ENCODE results near the gene ISYNA1.

The ISYNA1 gene

DNA sequence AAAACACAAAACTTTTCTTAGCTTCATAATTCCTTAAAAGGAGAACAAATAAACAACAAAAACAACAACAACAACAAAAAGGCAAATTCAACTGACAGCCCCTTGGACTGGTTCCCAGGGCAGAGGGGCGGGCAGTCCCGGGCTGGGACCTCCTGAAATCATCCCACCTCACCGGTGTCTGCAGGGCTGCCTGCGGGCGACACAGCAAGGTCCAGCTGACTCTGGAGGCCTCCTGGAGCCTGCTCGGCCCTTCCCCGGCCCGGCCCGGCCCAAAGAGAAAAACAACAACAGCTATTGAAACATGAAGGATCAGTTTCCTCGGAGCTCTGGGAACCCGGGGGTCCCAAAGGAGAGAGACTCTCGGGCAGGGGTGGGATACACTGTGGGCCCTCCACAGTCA lies 5.0 kb upstream of the ISYNA1 start:
- DNase-seq: no peak

DNA sequence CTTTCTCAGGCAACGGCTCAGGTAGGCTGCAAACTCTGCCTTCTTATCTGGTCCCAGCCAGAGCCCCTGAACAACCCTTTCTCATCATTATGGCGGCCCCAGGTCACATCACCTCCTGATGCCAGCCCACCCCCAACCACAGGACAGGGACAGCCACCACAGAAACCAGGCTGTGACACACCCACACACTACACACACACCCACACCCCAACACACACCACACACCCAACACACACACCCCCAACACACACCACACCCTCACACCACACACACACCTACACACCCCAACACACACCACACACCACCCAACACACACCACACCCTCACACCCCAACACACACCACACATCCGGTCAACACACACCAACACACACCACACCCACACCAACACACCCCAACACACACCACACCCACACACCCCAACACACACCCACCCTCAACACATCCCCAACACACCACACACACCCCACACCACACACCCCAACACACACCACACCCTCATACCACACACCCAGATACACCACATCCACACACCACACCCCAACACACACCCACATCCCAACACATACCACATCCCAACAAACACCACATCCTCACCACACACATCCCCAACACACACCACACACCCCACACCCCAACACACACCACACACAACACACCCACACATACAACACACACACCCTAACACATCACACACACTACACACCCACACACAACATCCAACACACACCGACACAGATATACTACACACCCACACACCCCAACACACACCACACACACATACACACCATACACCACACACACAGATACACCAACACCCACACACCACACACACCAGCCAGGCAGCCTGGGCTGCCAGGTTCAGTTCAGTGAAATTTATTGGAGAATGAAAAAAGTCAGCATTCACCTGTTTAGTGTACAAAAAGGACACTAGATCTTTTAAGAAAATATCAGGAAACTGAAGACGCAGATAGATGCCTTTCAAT lies 4.2 kb upstream of the ISYNA1 start:
- DNase-seq: no peak

DNA sequence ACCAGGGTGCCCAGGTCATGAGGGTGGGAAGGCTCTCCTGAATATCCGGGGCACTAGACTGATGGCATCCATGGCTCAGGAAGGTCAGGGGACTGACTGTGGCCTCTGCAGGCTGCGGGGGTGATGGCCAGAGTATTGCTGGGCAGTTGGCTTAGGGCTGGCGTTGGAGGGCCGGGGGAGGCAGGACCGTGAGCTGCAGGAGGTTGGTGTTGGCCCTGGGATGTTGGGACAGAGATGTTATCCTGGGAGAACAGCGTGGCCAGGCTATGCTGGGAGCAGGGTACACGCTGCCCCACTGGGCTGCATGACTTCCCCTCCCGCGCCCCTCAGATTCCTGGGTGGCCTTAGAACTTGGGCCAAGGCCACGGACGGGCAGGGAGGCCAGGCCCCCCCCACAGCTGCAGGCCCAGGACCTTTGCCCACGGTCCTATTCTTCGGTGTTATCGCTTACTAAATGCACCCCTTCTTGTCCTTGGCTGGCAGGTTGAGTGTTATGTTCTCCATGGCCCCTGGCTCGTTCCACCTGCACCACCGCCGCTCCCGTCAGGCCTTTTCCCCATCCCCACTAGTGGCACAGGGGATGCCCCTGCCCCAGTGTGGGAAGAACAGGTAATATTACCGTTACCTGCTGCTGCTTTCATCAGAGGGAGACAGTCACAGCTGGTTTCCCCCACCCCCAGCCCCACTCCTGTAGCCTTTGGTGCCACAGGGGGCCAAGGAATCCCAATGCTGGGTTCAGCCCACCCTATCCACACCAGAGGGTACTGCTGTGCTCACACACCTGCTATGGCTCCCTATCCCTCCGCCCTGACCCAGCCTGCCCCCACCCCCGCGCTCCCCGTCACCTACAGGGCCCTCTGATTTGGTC lies 3.2 kb upstream of the ISYNA1 start:
- DNase-seq: no peak

DNA sequence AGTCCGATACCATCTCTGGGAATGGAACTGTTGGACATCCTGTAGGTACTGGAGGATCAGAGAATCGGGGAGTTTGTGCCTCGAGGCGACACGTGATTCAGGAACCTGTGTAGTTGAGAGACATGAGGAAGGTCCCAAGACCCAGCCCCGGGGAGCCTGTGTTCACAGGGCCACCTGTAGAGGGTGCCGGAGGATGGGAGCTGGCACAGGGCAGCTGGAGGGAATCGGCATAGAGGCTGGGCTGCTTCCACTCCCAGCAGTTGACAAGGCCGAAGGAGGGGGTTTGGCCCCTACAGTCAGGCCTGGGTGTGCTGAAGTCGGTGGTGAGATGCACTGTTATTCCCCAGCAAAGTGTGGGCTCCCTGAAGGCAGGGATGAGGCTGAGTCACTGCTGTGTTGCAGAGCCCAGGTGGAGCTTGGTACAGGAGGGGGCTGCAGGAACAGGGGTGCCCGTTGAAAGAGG lies 2.5 kb upstream of the ISYNA1 start:
- DNase-seq: no peak

DNA sequence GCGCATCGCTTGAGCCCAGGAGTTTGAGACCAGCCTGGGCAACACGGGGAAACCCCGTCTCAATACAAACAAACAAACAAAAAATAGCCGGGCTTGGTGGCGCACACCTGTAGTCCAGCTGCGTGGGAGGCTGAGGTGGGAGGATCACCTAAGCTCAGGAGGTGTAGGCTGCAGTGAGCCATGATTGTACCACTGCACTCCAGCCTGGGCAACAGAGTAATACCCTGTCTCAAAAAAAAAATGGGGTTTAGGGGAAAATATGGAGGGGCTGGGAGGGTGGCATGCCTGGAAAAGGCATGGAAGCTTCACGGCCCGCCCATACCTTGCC lies 1.9 kb upstream of the ISYNA1 start:
- DNase-seq: peak; percentile 33

DNA sequence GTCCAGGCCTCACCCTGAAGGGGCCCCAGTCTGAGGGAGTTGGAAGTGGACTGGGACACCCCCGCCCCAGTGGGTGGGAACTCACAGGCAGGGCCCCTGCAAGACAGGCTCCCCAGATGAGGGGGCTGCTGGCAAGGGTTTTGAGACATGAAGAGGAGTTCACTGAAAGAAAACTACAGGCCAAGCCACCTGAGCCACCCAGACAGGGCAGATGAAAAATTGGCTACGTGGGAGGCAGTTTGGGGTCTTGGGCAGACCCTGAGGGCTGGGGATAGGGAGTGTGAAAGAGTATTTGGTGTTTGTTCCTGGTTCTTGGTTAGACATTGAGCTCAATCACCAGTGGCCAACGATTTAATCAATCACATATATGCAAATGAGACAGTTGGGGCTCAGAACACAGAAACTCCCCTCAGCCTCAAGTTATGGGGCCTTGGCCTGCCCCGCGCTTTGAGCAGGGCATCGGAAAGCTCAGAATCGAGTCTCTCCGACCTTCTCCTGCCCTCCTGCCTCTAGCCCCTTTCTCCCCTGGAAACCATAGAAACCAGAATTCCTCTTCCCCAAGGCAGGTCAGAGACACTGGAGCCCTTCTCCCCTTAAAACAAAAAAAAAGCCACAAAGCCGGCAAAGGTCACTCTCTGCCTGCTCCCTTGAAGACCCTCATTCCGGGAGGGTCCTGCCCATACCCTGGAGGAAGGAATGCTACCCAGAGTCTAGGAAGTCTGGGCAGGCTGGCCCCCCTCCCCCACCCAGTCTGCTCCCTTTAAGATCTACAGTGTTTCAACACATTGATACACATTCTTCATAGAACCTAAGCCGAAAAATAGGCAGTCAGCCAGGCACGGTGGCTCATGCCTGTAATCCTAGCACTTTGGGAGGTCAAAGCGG lies 1.3 kb upstream of the ISYNA1 start:
- peak; percentile 44 for DNase-seq

DNA sequence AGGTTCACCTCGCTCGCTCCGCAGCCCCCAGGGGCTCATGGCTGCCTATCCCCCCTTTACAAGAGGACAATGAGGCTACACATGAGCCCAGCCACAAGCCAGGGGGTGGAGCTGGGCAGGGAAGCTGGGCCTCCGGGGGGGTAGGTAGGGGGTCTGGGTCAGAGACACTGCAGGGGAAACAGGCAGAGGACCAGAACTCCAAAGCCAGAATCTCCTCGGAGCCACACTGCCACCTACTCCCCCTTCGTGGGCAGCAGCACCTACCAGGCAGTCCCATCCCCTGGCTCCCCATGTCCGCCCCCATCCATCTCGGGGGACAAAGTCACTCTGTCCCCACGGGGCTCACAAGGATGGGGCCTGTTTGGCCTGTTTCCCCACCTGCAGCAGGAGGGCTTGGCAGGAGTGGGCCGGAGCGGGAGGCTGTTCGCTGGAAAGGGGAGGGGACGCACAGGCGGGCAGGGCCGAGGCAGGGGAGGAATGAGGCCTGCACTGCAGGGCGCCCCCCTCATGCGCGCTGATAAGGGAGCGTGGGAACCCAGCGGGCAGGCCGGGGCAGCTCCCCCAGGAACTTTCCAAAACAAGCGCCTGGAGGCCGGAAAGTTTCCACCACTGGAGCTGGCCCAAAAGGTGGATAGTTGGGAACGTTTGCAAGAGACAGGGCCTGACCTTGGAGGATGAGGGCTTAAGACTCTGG lies 545 bp upstream of the ISYNA1 start:
- DNase-seq: peak; percentile 65

DNA sequence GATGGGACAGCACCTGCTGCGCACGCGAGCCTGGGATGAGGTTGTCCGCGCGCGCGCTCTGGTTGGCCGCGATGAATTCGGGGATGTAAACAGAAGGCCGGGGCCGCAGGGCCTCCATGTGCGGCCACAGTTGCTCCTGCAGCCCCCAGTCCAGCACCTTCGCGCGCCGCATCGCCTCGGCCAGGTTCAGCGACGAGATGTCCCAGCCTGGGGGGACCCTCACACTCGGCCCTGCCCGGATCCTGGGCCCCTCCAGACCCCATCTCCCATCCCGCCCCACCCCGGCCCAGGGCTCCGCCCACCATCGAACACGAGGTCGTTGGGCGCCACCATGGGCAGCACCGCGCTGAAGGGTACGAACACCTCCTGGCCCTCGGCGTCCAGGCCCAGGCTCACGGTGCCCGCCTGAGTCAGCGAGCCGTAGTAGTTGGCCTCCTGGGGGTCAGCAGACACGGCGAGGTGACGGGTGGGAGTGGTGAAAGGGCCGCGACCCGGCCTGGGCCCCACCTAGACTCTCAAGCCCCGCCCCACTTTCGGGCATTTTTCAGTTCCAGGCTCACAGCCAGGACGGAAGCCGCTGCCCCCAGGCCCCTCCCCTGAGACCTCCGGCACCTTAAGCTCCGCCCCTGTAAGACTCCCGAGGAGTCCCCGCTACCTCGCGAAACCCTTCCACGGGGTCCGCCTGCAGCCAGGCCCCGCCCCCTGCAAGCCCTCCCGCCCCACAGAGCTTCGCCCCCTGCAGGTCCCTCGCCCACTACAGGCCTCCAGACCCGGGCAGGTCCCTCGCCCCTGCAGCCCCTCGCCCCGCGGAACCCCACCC lies 1.1 kb downstream of the ISYNA1 start:
- DNase-seq: peak; percentile 89

DNA sequence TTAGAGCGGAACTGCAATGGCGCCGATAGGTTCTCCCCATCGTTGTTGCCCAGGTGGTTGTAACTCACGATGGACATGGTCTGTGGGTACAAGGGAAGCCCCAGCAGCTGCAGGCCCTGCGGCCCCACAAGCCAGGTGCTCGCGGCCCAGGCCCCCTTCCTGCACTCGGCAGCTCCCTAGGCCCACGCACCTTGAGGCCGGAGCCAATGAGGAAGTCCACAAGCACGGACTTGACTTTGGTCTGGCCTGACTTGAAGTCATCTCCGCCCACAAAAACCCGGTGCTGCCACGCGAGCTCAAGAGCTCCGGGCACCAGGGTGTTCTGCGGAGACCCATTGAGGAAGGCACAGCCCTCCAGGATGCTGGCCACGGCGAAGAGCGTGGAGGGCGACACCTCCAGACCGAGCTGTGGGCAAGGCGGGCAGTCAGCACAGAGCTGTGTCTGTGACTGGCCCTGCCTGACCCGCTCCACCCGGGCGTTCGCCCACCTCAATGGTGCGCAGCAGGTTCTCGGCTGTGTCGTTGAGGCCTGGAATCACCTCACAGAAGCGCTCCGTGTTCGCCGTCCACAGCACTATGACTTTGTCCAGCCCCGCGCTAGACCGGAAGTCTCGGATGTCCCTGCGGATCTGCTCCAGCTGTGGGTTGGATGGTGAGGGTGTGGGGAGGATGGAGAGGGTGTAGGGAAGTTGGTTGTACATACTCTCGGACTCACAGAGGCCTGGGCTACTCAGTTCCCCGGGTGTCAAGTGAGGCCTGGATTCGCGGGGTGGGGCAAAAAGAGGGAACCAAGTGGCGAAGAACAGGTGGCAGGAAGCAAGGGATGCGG lies 1.9 kb downstream of the ISYNA1 start:
- peak; percentile 44 for DNase-seq

DNA sequence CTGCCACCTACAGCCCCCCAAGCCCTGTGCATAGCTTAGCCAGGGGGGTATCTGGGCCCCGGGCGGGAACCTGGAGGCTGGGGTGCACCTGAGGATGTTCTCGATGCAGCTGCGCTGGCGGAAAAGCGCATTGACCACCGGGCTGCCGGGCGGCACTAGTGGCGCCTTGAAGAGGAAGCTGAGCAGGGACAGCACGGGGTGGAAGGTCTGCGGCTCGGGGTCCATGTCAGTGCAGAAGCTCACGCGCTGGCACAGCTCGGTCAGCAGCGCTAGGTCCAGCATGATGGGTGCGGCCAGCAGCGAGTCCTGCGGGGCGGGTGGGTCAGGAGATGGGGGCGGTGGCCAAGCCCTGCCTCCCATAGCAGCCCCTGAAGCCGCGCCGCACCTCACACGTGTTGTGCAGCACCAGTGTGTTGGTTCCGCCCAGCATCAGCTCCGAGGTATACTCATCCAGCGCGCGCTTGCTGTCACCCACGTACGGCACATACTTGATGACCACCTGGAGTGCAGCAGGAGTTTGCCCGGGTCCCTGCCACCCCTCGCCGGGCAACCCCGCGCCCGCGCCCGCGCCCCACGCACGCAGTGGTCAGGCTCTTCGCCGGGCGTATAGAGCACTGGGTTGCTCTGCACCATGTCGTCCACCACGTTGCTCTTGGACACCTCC lies 2.6 kb downstream of the ISYNA1 start:
- peak; percentile 43 for DNase-seq

DNA sequence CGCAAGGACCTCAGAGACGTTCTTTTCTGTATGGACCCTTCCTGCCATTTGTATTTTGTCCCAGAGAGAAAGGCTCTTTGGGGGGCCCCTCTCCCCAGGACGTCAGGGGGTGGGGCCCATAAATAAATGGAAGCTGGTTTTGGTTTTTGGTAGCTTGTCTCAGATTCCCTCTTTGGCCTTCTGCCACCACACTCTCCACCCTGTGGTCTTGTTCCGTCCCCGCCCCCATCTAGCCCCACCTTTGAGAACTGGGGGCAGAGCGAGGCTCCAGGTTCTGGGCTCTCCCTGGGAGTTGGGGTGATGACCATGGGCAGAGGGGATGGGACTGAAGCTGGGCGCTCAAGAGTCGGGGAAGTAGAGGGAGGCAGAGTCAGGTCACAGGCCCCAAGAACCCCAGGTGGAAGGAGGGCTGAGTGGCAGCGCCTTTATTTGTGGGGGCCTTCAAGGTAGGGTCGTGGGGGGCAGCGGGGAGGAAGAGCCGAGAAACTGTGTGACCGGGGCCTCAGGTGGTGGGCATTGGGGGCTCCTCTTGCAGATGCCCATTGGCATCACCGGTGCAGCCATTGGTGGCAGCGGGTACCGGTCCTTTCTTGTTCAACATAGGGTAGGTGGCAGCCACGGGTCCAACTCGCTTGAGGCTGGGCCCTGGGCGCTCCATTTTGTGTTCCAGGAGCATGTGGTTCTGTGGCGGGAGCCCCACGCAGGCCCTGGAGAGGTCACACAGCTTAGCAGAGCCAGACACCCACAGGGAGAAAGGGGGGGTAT lies 3.3 kb downstream of the ISYNA1 start:
- peak; percentile 39 for DNase-seq

DNA sequence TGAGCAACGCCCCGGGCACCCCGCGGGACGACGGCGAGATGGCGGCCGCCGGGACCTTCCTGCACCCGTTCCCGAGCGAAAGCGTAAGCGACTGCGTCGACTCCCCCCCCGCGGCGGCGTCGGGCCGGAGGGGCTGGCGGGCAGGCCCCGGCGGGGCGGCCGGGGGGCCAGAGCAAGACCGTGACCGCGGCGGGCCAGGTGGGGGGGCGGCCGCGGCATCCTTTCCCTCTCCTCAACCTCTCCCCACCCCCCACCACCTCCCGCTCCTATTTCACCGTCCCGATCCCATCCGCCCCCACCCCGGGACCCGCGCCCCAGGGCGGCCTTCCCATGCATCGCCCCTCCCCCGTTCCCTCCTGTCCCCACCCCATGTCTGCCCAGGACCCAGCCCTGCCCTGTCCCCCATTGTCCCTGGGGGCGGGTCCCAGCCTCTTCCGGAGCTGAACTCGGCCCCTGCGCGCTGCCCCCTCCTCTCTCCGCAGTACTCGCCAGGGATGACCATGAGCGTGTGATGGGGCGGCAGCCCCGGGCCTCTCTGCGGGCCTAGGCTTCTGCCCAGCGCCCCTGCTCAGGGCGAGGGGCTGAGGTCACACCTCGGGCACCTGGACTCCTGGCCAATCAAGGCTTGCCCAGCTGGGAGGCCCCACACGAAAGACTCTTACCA lies 4.1 kb downstream of the ISYNA1 start:
- peak; percentile 57 for DNase-seq

DNA sequence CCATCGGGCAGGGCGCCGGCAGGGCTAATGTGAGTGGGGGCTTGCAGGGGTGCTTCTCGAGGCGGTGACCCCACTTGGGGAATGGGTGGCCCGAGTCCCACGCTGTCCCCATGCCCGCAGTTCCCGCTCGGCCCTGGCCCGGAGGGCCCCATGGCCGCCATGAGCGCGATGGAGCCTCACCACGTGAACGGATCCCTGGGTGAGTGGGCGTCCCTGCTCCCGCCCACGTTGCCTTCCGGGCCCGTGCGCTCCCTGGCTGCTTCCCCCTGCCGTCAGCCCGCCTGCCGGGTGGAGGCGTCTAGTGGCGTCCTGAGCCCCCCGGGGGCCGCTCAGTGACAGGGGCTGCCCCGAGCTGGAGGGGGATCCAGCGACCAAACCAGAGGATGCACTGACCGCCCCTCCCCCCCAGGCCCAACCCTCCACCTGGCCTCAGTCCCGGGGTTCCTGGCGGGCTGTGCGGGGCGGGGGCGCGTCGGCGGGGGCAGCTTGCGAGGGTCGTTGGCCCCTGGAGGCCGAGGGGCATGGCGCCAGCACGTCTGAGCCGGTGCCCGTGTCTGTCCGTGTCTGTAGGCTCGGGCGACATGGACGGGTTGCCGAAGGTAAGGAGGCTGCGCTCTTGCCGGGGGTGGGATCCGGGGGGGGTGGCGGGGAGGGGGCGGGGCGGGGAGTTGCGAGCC lies 4.8 kb downstream of the ISYNA1 start:
- DNase-seq: peak; percentile 73

DNA sequence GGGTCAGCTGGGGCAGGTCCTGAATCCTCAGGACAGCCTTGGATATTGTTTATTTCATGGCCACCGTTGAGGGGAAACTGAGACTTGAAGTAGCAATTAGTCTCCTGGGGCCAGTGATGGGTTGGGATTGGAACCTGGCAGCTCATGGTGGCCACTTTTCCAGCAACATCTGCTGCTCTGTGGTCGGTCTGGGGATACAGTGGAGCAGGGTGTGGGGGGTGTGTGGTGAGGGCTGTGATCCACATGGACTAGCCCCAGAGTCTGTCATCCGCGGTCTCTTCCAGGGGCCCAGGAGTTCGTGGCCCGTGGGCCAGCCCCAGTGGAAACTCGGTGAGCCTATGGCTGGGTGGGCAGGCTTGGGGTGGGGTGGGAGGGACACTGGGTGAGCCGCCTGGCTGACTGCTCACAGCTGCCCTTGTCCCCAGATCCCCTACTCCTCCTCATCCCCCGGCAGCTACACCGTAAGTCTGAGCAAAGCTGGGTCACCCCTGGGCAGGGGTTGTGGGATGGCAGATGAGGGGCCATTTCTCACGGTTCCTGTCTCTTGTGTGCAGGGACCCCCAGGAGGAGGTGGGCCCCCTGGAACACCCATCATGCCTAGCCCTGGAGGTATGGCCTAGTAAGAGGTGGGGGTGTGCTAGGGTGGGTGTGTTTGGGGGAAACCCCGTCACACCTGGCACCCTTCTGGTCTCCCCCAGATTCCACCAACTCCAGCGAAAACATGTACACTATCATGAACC lies 5.5 kb downstream of the ISYNA1 start:
- DNase-seq: peak; percentile 59

DNA sequence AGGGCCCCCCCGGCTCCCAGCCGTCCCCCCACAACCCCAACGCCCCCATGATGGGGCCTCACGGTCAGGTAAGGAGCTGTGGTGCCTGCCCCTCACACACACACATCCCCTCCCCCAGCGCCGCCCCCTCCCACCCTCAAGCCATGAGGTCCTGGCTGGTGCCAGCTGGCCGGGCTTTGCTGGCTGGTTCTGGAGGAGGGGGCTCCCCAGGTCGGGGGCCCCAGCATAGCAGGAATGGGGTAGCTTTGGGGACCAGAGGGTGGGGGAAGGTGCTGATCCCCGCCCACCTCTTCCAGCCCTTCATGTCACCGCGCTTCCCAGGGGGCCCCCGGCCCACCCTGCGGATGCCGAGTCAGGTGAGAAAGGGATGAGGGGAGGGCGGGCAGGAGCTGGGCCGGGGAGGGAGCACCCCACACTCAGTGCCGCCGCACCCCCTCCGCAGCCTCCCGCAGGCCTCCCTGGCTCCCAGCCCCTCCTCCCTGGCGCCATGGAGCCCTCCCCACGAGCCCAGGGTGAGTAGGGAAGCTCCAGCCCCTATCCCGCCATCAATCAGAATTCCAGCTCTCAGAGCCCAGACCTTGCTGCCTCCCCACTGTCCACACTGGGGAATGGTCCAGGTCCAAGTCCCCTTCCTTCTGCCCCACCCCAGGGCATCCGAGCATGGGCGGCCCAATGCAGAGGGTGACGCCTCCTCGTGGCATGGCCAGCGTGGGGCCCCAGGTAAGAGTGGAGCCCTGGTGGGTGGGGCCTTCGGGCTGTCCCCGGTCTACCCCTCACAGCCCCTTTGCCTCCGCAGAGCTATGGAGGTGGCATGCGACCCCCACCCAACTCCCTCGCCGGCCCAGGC lies 6.4 kb downstream of the ISYNA1 start:
- peak; percentile 45 for DNase-seq

Measured in femur (tissue), 1 donor.